K562 (cell line): Measurements from ENCODE around the gene LHX3. TPM values are rescaled to one million over a fixed set of nuclear protein-coding genes. Genes with fewer than 3 reads are reported as not detected.
A peak's percentile ranks its signal among the peaks of the same experiment; 100 is the strongest.

ENCODE experiments used
- ATF7 ChIP-seq: fragments of 450-650 bp; IDR thresholded peaks from 2 replicates; pipeline ENCODE4 v1.7.1; 2014; ENCODE audit warnings: mild to moderate bottlenecking, moderate library complexity
- DLX4 ChIP-seq: fragments of 250-450 bp; sonication (Bioruptor Pico); IDR thresholded peaks from 2 replicates; pipeline ENCODE4 v1.6.1; 2021; ENCODE audit warnings: mild to moderate bottlenecking
- FOXK1 ChIP-seq: sonication (generic); formaldehyde crosslinking; IDR thresholded peaks from 2 replicates; pipeline ENCODE4 v1.8.0; 2022; ENCODE audit warnings: missing genetic modification reagents, mild to moderate bottlenecking, borderline replicate concordance
- MBD2 ChIP-seq: sonication (generic); IDR thresholded peaks from 2 replicates; pipeline ENCODE4 v1.6.1; 2016; ENCODE audit warnings: low read depth, borderline replicate concordance
- NFIC ChIP-seq: fragments of 450-650 bp; IDR thresholded peaks from 2 replicates; pipeline ENCODE4 v1.6.1; 2017; ENCODE audit warnings: mild to moderate bottlenecking, inconsistent platforms
- POU5F1 ChIP-seq: fragments of 150-350 bp; IDR thresholded peaks from 2 replicates; pipeline ENCODE4 v1.6.1; 2014; ENCODE audit warnings: borderline replicate concordance, low read length, low read depth, mild to moderate bottlenecking; ENCODE audit not compliant: partially characterized antibody
- PURB ChIP-seq: sonication (generic); formaldehyde crosslinking; IDR thresholded peaks from 2 replicates; pipeline ENCODE4 v1.9.0; 2021; ENCODE audit warnings: low read depth, mild to moderate bottlenecking, missing genetic modification reagents
- THRA ChIP-seq: fragments of 450-650 bp; IDR thresholded peaks from 2 replicates; pipeline ENCODE4 v1.6.1; 2017; ENCODE audit warnings: mild to moderate bottlenecking, moderate library complexity
- ZFP91 ChIP-seq: sonication (generic); formaldehyde crosslinking; IDR thresholded peaks from 2 replicates; pipeline ENCODE4 v1.8.0; 2022; ENCODE audit warnings: mild to moderate bottlenecking, missing genetic modification reagents
- ZNF707 ChIP-seq: fragments of 250-450 bp; sonication (Bioruptor Pico); conservative IDR thresholded peaks from 2 replicates; pipeline ENCODE4 v1.8.0; 2022; ENCODE audit warnings: inconsistent platforms, mild to moderate bottlenecking, moderate library complexity
- ZNF79 ChIP-seq: fragments of 250-450 bp; sonication (Bioruptor Pico); IDR thresholded peaks from 2 replicates; pipeline ENCODE4 v1.4.0; 2020; ENCODE audit warnings: low read depth, mild to moderate bottlenecking, moderate library complexity
- polyA plus RNA-seq, 8 experiments: library from polyadenylated mRNA; depleted of rRNA in 4 of 8; stranded (reverse) in 5 of 8; unstranded in 3 of 8; fragments of >200 nt; fragmentation: Nextera tagmentation in 2 of 8; fragmentation: Illumina TruSeq in 1 of 8; extraction: Ambion mirVana in 2 of 8; extraction: Trizol in 1 of 8; gene quantifications; 2 replicates each; pipeline versions ENCODE4 v1.2.1 to v1.2.3, GENCODE V29; 2011 to 2014; ENCODE audit warnings: inconsistent platforms in 1 of 8, missing spikeins in 1 of 8
- total RNA-seq, 7 experiments: library from RNA; depleted of rRNA in 6 of 7; stranded (reverse); fragments of >200 nt in 6 of 7; fragmentation: Illumina TruSeq in 2 of 7; extraction: Trizol in 2 of 7; gene quantifications; 2 replicates each; pipeline versions ENCODE4 v1.2.1 to v1.2.3, GENCODE V29; 2011 to 2021; ENCODE audit warnings: low replicate concordance in 1 of 7
- TF ChIP-seq, protein P1 (sequence below): fragments of 250-450 bp; sonication (Bioruptor Pico); IDR thresholded peaks from 2 replicates; pipeline ENCODE4 v1.5.0; 2021; ENCODE audit warnings: mild to moderate bottlenecking, borderline replicate concordance
- TF ChIP-seq, protein P2 (sequence below): sonication (generic); formaldehyde crosslinking; IDR thresholded peaks from 2 replicates; pipeline ENCODE4 v1.8.1; 2022; ENCODE audit warnings: missing genetic modification reagents
- TF ChIP-seq, protein P3 (sequence below): fragments of 450-650 bp; IDR thresholded peaks from 2 replicates; pipeline ENCODE4 v1.6.1; 2017; ENCODE audit warnings: antibody characterized with exemption, mild to moderate bottlenecking

The LHX3 gene
- total and polyA plus RNA-seq, 9 of the 15 experiments (the other 6 are each of a cell fraction or from before 2014, with no cell fraction given), result 0.09 TPM; not detected in 8

GRCh38 chr9:136206602-136207275, 1.8 kb upstream of the LHX3 start (continued):
- TF ChIP-seq DLX4 (CRISPR knock-in tag) (no peak), ATF7 (peak; percentile 96), NFIC (no peak), POU5F1 (no peak), FOXK1 (CRISPR knock-in tag) (no peak), ZFP91 (CRISPR knock-in tag) (no peak), ZNF707 (CRISPR knock-in tag) (no peak), THRA (peak; percentile 89; the same call in 1 of the 2 replicates), MBD2 (no peak), ZNF79 (CRISPR knock-in tag) (peak; percentile 80), PURB (no peak)
- TF ChIP-seq, protein P1, sequence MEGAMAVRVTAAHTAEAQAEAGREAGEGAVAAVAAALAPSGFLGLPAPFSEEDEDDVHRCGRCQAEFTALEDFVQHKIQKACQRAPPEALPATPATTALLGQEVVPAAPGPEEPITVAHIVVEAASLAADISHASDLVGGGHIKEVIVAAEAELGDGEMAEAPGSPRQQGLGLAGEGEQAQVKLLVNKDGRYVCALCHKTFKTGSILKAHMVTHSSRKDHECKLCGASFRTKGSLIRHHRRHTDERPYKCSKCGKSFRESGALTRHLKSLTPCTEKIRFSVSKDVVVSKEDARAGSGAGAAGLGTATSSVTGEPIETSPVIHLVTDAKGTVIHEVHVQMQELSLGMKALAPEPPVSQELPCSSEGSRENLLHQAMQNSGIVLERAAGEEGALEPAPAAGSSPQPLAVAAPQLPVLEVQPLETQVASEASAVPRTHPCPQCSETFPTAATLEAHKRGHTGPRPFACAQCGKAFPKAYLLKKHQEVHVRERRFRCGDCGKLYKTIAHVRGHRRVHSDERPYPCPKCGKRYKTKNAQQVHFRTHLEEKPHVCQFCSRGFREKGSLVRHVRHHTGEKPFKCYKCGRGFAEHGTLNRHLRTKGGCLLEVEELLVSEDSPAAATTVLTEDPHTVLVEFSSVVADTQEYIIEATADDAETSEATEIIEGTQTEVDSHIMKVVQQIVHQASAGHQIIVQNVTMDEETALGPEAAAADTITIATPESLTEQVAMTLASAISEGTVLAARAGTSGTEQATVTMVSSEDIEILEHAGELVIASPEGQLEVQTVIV, result no peak
- TF ChIP-seq, protein P2, sequence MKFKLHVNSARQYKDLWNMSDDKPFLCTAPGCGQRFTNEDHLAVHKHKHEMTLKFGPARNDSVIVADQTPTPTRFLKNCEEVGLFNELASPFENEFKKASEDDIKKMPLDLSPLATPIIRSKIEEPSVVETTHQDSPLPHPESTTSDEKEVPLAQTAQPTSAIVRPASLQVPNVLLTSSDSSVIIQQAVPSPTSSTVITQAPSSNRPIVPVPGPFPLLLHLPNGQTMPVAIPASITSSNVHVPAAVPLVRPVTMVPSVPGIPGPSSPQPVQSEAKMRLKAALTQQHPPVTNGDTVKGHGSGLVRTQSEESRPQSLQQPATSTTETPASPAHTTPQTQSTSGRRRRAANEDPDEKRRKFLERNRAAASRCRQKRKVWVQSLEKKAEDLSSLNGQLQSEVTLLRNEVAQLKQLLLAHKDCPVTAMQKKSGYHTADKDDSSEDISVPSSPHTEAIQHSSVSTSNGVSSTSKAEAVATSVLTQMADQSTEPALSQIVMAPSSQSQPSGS, result no peak
- TF ChIP-seq, protein P3, sequence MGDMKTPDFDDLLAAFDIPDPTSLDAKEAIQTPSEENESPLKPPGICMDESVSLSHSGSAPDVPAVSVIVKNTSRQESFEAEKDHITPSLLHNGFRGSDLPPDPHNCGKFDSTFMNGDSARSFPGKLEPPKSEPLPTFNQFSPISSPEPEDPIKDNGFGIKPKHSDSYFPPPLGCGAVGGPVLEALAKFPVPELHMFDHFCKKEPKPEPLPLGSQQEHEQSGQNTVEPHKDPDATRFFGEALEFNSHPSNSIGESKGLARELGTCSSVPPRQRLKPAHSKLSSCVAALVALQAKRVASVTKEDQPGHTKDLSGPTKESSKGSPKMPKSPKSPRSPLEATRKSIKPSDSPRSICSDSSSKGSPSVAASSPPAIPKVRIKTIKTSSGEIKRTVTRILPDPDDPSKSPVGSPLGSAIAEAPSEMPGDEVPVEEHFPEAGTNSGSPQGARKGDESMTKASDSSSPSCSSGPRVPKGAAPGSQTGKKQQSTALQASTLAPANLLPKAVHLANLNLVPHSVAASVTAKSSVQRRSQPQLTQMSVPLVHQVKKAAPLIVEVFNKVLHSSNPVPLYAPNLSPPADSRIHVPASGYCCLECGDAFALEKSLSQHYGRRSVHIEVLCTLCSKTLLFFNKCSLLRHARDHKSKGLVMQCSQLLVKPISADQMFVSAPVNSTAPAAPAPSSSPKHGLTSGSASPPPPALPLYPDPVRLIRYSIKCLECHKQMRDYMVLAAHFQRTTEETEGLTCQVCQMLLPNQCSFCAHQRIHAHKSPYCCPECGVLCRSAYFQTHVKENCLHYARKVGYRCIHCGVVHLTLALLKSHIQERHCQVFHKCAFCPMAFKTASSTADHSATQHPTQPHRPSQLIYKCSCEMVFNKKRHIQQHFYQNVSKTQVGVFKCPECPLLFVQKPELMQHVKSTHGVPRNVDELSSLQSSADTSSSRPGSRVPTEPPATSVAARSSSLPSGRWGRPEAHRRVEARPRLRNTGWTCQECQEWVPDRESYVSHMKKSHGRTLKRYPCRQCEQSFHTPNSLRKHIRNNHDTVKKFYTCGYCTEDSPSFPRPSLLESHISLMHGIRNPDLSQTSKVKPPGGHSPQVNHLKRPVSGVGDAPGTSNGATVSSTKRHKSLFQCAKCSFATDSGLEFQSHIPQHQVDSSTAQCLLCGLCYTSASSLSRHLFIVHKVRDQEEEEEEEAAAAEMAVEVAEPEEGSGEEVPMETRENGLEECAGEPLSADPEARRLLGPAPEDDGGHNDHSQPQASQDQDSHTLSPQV, result peak; percentile 71; the same call in 1 of the 2 replicates
